GM23338 (cell line): ENCODE data around the gene LTA4H. TPM values are rescaled to one million over a fixed set of nuclear protein-coding genes. Genes with fewer than 3 reads are reported as not detected.

ENCODE experiments used
- ATAC-seq: fragments of 200-7000 bp; cut with Tn5 transposase; 3 replicates; pipeline ENCODE4 v1.9.1; 2020
- DNase-seq: peaks from one replicate; pipeline ENCODE4 v3.0.0-alpha.2; 2015; ENCODE audit warnings: low spot score
- H2AFZ ChIP-seq: fragments of 200-600 bp; sonication (generic); 2 replicates; pipeline ENCODE4 v1.8.0; 2016; ENCODE audit warnings: antibody characterized with exemption, mild to moderate bottlenecking, moderate library complexity
- H3F3A ChIP-seq: fragments of 200-600 bp; sonication (generic); replicated peaks from 2 replicates; pipeline ENCODE4 v1.8.0; 2017; ENCODE audit warnings: antibody characterized with exemption, mixed run types, low read depth
- H3K27ac ChIP-seq: fragments of 200-600 bp; sonication (generic); 2 replicates; pipeline ENCODE4 v1.6.1; 2016; ENCODE audit warnings: low read depth
- H3K27me3 ChIP-seq: fragments of 200-600 bp; sonication (generic); 2 replicates; pipeline ENCODE4 v1.8.0; 2016; ENCODE audit warnings: mild to moderate bottlenecking, mixed run types, moderate library complexity; ENCODE audit not compliant: insufficient read depth
- H3K36me3 ChIP-seq: fragments of 200-600 bp; sonication (generic); 2 replicates; pipeline ENCODE4 v1.8.0; 2016; ENCODE audit warnings: mild to moderate bottlenecking; ENCODE audit not compliant: insufficient read depth
- H3K4me1 ChIP-seq: fragments of 200-600 bp; sonication (generic); 2 replicates; pipeline ENCODE4 v1.8.0; 2016; ENCODE audit warnings: mild to moderate bottlenecking, moderate library complexity; ENCODE audit not compliant: insufficient read depth
- H3K4me2 ChIP-seq: fragments of 200-600 bp; sonication (generic); 2 replicates; pipeline ENCODE4 v1.7.1; 2017; ENCODE audit warnings: mixed run types
- H3K4me3 ChIP-seq: fragments of 200-600 bp; sonication (generic); 2 replicates; pipeline ENCODE4 v1.6.1; 2016; ENCODE audit warnings: mixed run types
- H3K79me2 ChIP-seq: fragments of 200-600 bp; sonication (generic); replicated peaks from 2 replicates; pipeline ENCODE4 v1.8.0; 2017; ENCODE audit warnings: mild to moderate bottlenecking; ENCODE audit not compliant: insufficient read depth
- H3K9me2 ChIP-seq: fragments of 200-600 bp; sonication (generic); 2 replicates; pipeline ENCODE4 v1.8.0; 2017; ENCODE audit not compliant: insufficient read depth
- H4K20me1 ChIP-seq: fragments of 200-600 bp; sonication (generic); replicated peaks from 2 replicates; pipeline ENCODE4 v1.8.0; 2017; ENCODE audit warnings: mild to moderate bottlenecking; ENCODE audit not compliant: insufficient read depth
- H3K27ac Mint-ChIP-seq: 2 replicates; pipeline ENCODE4 v1.8.0; 2020; ENCODE audit warnings: inconsistent platforms, mild to moderate bottlenecking, moderate library complexity, mixed read lengths
- H3K27me3 Mint-ChIP-seq: 3 replicates; pipeline ENCODE4 v1.8.0; 2022; ENCODE audit warnings: low read depth, mild to moderate bottlenecking, moderate library complexity, mixed read lengths, inconsistent platforms; ENCODE audit not compliant: insufficient read depth, poor library complexity
- H3K36me3 Mint-ChIP-seq: 3 replicates; pipeline ENCODE4 v1.8.0; 2021; ENCODE audit warnings: low read depth, mild to moderate bottlenecking, inconsistent platforms, moderate library complexity, mixed read lengths
- H3K4me1 Mint-ChIP-seq: 3 replicates; pipeline ENCODE4 v1.8.0; 2020; ENCODE audit warnings: mild to moderate bottlenecking, inconsistent platforms, mixed read lengths
- H3K4me3 Mint-ChIP-seq: 3 replicates; pipeline ENCODE4 v1.8.0; 2021; ENCODE audit warnings: moderate library complexity, mild to moderate bottlenecking, inconsistent platforms, mixed read lengths
- H3K9me3 Mint-ChIP-seq: 3 replicates; pipeline ENCODE4 v1.8.0; 2020; ENCODE audit warnings: moderate library complexity, mild to moderate bottlenecking, inconsistent platforms, mixed read lengths
- CTCF ChIP-seq, 2 experiments: fragments of 200-600 bp in 1 of 2; sonication (generic) in 1 of 2; conservative IDR thresholded peaks; 2 replicates each; pipeline versions ENCODE4 v1.5.1 to v1.6.1; 2016 to 2017; ENCODE audit warnings: antibody characterized with exemption in 2 of 2, low read depth in 2 of 2, mild to moderate bottlenecking in 2 of 2, moderate library complexity in 1 of 2
- JUNB ChIP-seq: IDR thresholded peaks from one replicate; pipeline ENCODE4 v1.6.1; 2016; ENCODE audit warnings: antibody characterized with exemption; ENCODE audit not compliant: unreplicated experiment
- REST ChIP-seq: IDR thresholded peaks from one replicate; pipeline ENCODE4 v1.6.1; 2018; ENCODE audit warnings: antibody characterized with exemption; ENCODE audit not compliant: unreplicated experiment
- ZNF114 ChIP-seq: fragments of 250-450 bp; sonication (Bioruptor Pico); IDR thresholded peaks from 2 replicates; pipeline ENCODE4 v1.5.0; 2020; ENCODE audit warnings: mild to moderate bottlenecking, moderate library complexity
- ZNF331 ChIP-seq: fragments of 250-450 bp; sonication (Bioruptor Pico); IDR thresholded peaks from 2 replicates; pipeline ENCODE4 v1.5.0; 2020; ENCODE audit warnings: low read depth, mild to moderate bottlenecking, moderate library complexity
- polyA plus RNA-seq: library from polyadenylated mRNA; unstranded; fragments of >200 nt; fragmentation: Nextera tagmentation; extraction: Ambion mirVana; gene quantifications from 2 replicates; pipeline ENCODE4 v1.2.1, GENCODE V29; 2016
- total RNA-seq: library from RNA; depleted of rRNA; stranded (reverse); fragments of >200 nt; shearing (Covaris generic); gene quantifications from 2 replicates; pipeline ENCODE4 v1.2.3, GENCODE V29; 2014

LTA4H gene
- total and polyA plus RNA-seq, 2 experiments from 2014 or later: 84.4 to 189 TPM

- TF ChIP-seq REST: no peak
- TF ChIP-seq JUNB: no peak
These were observed 29.6 kb upstream of the LTA4H start (continued) for GRCh38 chr12:96064966-96065365.

- H3K27me3 Mint-ChIP-seq: peaks cover 4% of the 10 kb centered on the region
- no peak for ATAC-seq
- H3K9me2 ChIP-seq: no peaks in the 10 kb centered on the region
These were observed 28.9 kb upstream of the LTA4H start for GRCh38 chr12:96064271-96064670.

GRCh38 chr12:96063046-96063445 lies 27.7 kb upstream of the LTA4H start:
- no peak overlapping the region for H3K4me3 Mint-ChIP-seq
- no peak for DNase-seq
- Histone ChIP-seq H3K4me1 (peaks cover 5% of the 10 kb centered on the region), H3K79me2 (no peaks in the 10 kb centered on the region), H2AFZ (peak overlapping the region; percentile 84; the same call in 1 of the 2 replicates), H3K4me3 (no peak overlapping the region), H3K4me2 (peak overlapping the region; percentile 60; the same call in 1 of the 2 replicates), H3F3A (no peaks in the 10 kb centered on the region), H3K27me3 (no peaks in the 10 kb centered on the region), H3K27ac (0 out of 2 replicates have a peak overlapping the region, but pooled peaks have one; percentile 40), H4K20me1 (no peaks in the 10 kb centered on the region), H3K36me3 (no peaks in the 10 kb centered on the region), H3K9me2 (no peaks in the 10 kb centered on the region)
- TF ChIP-seq CTCF (conservative IDR thresholded peaks at IDR 0.05; ENCODE audit: low read depth in 2 of 2): peak in 1 of 2 experiments; percentile 21; a peak in 1 of 4 replicates
- TF ChIP-seq ZNF114 (CRISPR knock-in tag): no peak
- no peaks in the 10 kb centered on the region; the same call in 2 of the 3 replicates for H3K36me3 Mint-ChIP-seq
- peaks cover 7% of the 10 kb centered on the region for H3K4me1 Mint-ChIP-seq
- H3K27me3 Mint-ChIP-seq: peaks cover 4% of the 10 kb centered on the region
- no peak overlapping the region for H3K27ac Mint-ChIP-seq
- no peaks in the 10 kb centered on the region for H3K9me3 Mint-ChIP-seq
- no peak; the same call in 2 of the 3 replicates for ATAC-seq

More at GRCh38 chr12:96064271-96064670, 28.9 kb upstream of the LTA4H start:
- Histone ChIP-seq H3F3A (no peaks in the 10 kb centered on the region), H3K79me2 (no peaks in the 10 kb centered on the region), H3K4me3 (no peak overlapping the region), H2AFZ (peak overlapping the region; percentile 59; the same call in 1 of the 2 replicates), H3K4me1 (peaks cover 5% of the 10 kb centered on the region), H4K20me1 (no peaks in the 10 kb centered on the region), H3K27me3 (no peaks in the 10 kb centered on the region), H3K4me2 (no peak overlapping the region), H3K27ac (no peak overlapping the region), H3K36me3 (no peaks in the 10 kb centered on the region)
- Mint-ChIP-seq H3K4me3 (no peak overlapping the region), H3K36me3 (no peaks in the 10 kb centered on the region; the same call in 2 of the 3 replicates), H3K9me3 (no peaks in the 10 kb centered on the region), H3K4me1 (peaks cover 7% of the 10 kb centered on the region), H3K27ac (no peak overlapping the region)
- DNase-seq: no peak
- TF ChIP-seq ZNF114 (CRISPR knock-in tag) (no peak), ZNF331 (CRISPR knock-in tag) (no peak), CTCF (conservative IDR thresholded peaks at IDR 0.05; ENCODE audit: low read depth in 2 of 2) (no peak)
